GM18526 (cell line): Measurements from ENCODE around the gene OR52N4.

Experiments used
- POLR2A ChIP-seq: IDR thresholded peaks from 3 replicates; pipeline ENCODE4 v1.6.1; 2011; ENCODE audit not compliant: insufficient read length; ENCODE audit errors: extremely low read depth

OR52N4 gene

GRCh38 chr11:5791165-5791564 lies 37.1 kb downstream of the OR52N4 start, which contains the start of gene OR52N1:
Gene OR52N1, minus strand, starts transcription at chr11:5791265. Its CDS starts 2,449 bp downstream, at chr11:5788816.
- TF ChIP-seq POLR2A = no peak

GRCh38 chr11:5796541-5796940 lies 42.5 kb downstream of the OR52N4 start:
- TF ChIP-seq POLR2A = no peak

GRCh38 chr11:5803982-5804381 lies 49.9 kb downstream of the OR52N4 start:
- TF ChIP-seq POLR2A = no peak
